Caco-2 (cell line): ENCODE measurements around the gene HS3ST4. TPM values are rescaled to one million over a fixed set of nuclear protein-coding genes. Genes with fewer than 3 reads are reported as not detected.

ENCODE experiments used
- BruUV-seq: library from RNA; stranded (reverse); fragments of 400-500 nt; replicated peaks from 2 replicates; lab custom pipeline; 2021; lab: Mats Ljungman, UMichigan
- CTCF ChIA-PET: fragments of 300-600 bp; sonication (Branson Sonifier 250); formaldehyde crosslinking; loops from one replicate; lab custom pipeline; 2022; ENCODE audit warnings: antibody characterized with exemption; lab: Charles Lee
- POLR2A ChIA-PET: fragments of 300-600 bp; sonication (Branson Sonifier 250); formaldehyde crosslinking; loops from one replicate; lab custom pipeline; 2022; ENCODE audit warnings: antibody characterized with exemption; lab: Charles Lee
- DNase-seq, 2 experiments: peaks; one replicate each; pipeline versions ENCODE4 v3.0.0 to v3.0.0-alpha.2; 2020 to 2022
- H3K27me3 ChIP-seq: replicated peaks from 2 replicates; pipeline ENCODE4 v1.6.0; 2011; ENCODE audit warnings: low read length; ENCODE audit not compliant: control insufficient read depth, insufficient read depth
- H3K36me3 ChIP-seq: 2 replicates; pipeline ENCODE4 v1.5.1; 2011; ENCODE audit warnings: low read length; ENCODE audit not compliant: control insufficient read depth, insufficient read depth
- H3K4me1 ChIP-seq: fragments of 250-450 bp; sonication (Bioruptor Pico); 2 replicates; pipeline ENCODE4 v1.5.1; 2020; ENCODE audit warnings: mild to moderate bottlenecking
- H3K4me3 ChIP-seq: 2 replicates; pipeline ENCODE4 v1.5.1; 2011; ENCODE audit warnings: low read depth, mild to moderate bottlenecking, control low read depth, low read length
- H3K9me3 ChIP-seq: fragments of 250-450 bp; sonication (Bioruptor Pico); 2 replicates; pipeline ENCODE4 v1.5.1; 2020; ENCODE audit warnings: mild to moderate bottlenecking, moderate library complexity
- H3K27ac Mint-ChIP-seq: one replicate; pipeline ENCODE4 v1.8.0; 2022; ENCODE audit warnings: mixed read lengths; ENCODE audit not compliant: unreplicated experiment
- H3K27me3 Mint-ChIP-seq: one replicate; pipeline ENCODE4 v1.8.0; 2022; ENCODE audit warnings: mixed read lengths; ENCODE audit not compliant: insufficient read depth, unreplicated experiment
- H3K36me3 Mint-ChIP-seq: one replicate; pipeline ENCODE4 v1.8.0; 2022; ENCODE audit warnings: mild to moderate bottlenecking, mixed read lengths; ENCODE audit not compliant: insufficient read depth, unreplicated experiment
- H3K4me1 Mint-ChIP-seq: one replicate; pipeline ENCODE4 v1.8.0; 2022; ENCODE audit warnings: low read depth, mixed read lengths; ENCODE audit not compliant: unreplicated experiment
- H3K4me3 Mint-ChIP-seq: one replicate; pipeline ENCODE4 v1.8.0; 2022; ENCODE audit warnings: mild to moderate bottlenecking, moderate library complexity, mixed read lengths; ENCODE audit not compliant: unreplicated experiment
- H3K9me3 Mint-ChIP-seq: one replicate; pipeline ENCODE4 v1.8.0; 2022; ENCODE audit warnings: mixed read lengths; ENCODE audit not compliant: unreplicated experiment
- CTCF ChIP-seq, 2 experiments: fragments of 200-600 bp in 1 of 2; IDR thresholded peaks; 1 replicate in 1 of 2; 2 replicates in 1 of 2; pipeline versions ENCODE4 v1.5.1 to v1.8.0; 2011 to 2022; ENCODE audit warnings: antibody characterized with exemption in 1 of 2, control low read depth in 1 of 2, inconsistent platforms in 1 of 2, low read depth in 1 of 2, low read length in 1 of 2, mild to moderate bottlenecking in 1 of 2, moderate library complexity in 1 of 2; ENCODE audit not compliant: insufficient read depth in 1 of 2, severe bottlenecking in 1 of 2, unreplicated experiment in 1 of 2
- intact Hi-C: fragments of 100-400 bp; cut with micrococcal nuclease; formaldehyde crosslinking; loops from one replicate; pipeline ENCODE4 v1.10.0; 2022; ENCODE audit not compliant: unreplicated experiment
- total RNA-seq: library from RNA; stranded (reverse); gene quantifications from 2 replicates; pipeline ENCODE4 v1.2.3, GENCODE V29; 2022

Gene HS3ST4
- total RNA-seq, 1 experiment from 2014 or later, result 0.11 TPM

- Mint-ChIP-seq H3K9me3 (no peaks in the 10 kb centered on the region), H3K4me1 (no peaks in the 10 kb centered on the region), H3K27me3 (peaks cover 19% of the 10 kb centered on the region), H3K27ac (no peak overlapping the region), H3K36me3 (no peaks in the 10 kb centered on the region), H3K4me3 (no peak overlapping the region)
- Histone ChIP-seq H3K4me1 (no peaks in the 10 kb centered on the region), H3K4me3 (no peak overlapping the region), H3K36me3 (no peaks in the 10 kb centered on the region), H3K9me3 (no peaks in the 10 kb centered on the region), H3K27me3 (no peaks in the 10 kb centered on the region; the same call in 1 of the 2 replicates)
- no peak for TF ChIP-seq CTCF (IDR thresholded peaks at IDR 0.05; ENCODE audit: insufficient read depth in 1 of 2, low read depth in 1 of 2, low read length in 1 of 2, severe bottlenecking in 1 of 2, unreplicated experiment in 1 of 2)
- CTCF ChIA-PET, result no interaction called here
- DNase-seq, result no peak
- intact Hi-C loops, result no loop called here
- no TSS peak for BruUV-seq
- POLR2A ChIA-PET, result no interaction called here
These were observed 1.9 kb downstream of the HS3ST4 start for GRCh38 chr16:25693631-25694030.

- no TSS peak for BruUV-seq
- Histone ChIP-seq H3K9me3 (no peaks in the 10 kb centered on the region), H3K36me3 (no peaks in the 10 kb centered on the region), H3K27me3 (no peaks in the 10 kb centered on the region; the same call in 1 of the 2 replicates), H3K4me1 (no peaks in the 10 kb centered on the region), H3K4me3 (no peak overlapping the region)
- Mint-ChIP-seq H3K9me3 (no peaks in the 10 kb centered on the region), H3K4me1 (no peaks in the 10 kb centered on the region), H3K4me3 (no peak overlapping the region), H3K36me3 (no peaks in the 10 kb centered on the region), H3K27ac (no peak overlapping the region), H3K27me3 (peaks cover 10% of the 10 kb centered on the region)
- no peak for DNase-seq
- intact Hi-C loops, result no loop called here
- no peak for TF ChIP-seq CTCF (IDR thresholded peaks at IDR 0.05; ENCODE audit: insufficient read depth in 1 of 2, low read depth in 1 of 2, low read length in 1 of 2, severe bottlenecking in 1 of 2, unreplicated experiment in 1 of 2)
- CTCF ChIA-PET, result no interaction called here
- POLR2A ChIA-PET, result no interaction called here
These were observed 7.3 kb downstream of the HS3ST4 start for GRCh38 chr16:25699069-25699468.

- no peaks in the 10 kb centered on the region for H3K36me3 Mint-ChIP-seq
These were observed 8.8 kb downstream of the HS3ST4 start for GRCh38 chr16:25700547-25700946.

More at GRCh38 chr16:25700547-25700946, 8.8 kb downstream of the HS3ST4 start:
- no peak for DNase-seq
- CTCF ChIA-PET, result no interaction called here
- POLR2A ChIA-PET, result no interaction called here
- TF ChIP-seq CTCF (IDR thresholded peaks at IDR 0.05; ENCODE audit: insufficient read depth in 1 of 2, low read depth in 1 of 2, low read length in 1 of 2, severe bottlenecking in 1 of 2, unreplicated experiment in 1 of 2), result no peak
- BruUV-seq, result no TSS peak
- Mint-ChIP-seq H3K4me1 (no peaks in the 10 kb centered on the region), H3K4me3 (no peak overlapping the region), H3K27ac (no peak overlapping the region), H3K27me3 (peaks cover 7% of the 10 kb centered on the region), H3K9me3 (no peaks in the 10 kb centered on the region)
- Histone ChIP-seq H3K9me3 (no peaks in the 10 kb centered on the region), H3K4me1 (no peaks in the 10 kb centered on the region), H3K27me3 (no peaks in the 10 kb centered on the region; the same call in 1 of the 2 replicates), H3K4me3 (no peak overlapping the region), H3K36me3 (no peaks in the 10 kb centered on the region)
- intact Hi-C loops, result no loop called here
